SU-DHL-6 (cell line): ENCODE measurements around the gene WNT11.

Source experiments
- CTCF ChIP-seq: fragments of 200-600 bp; sonication (generic); IDR thresholded peaks from one replicate; pipeline ENCODE4 v1.5.1; 2017; ENCODE audit warnings: antibody characterized with exemption, mild to moderate bottlenecking, low read length, moderate library complexity; ENCODE audit not compliant: insufficient read depth, poor library complexity, severe bottlenecking
- EZH2phosphoT487 ChIP-seq: fragments of 200-600 bp; sonication (generic), shearing (Covaris generic); conservative IDR thresholded peaks from 2 replicates; pipeline ENCODE4 v1.6.1; 2018; ENCODE audit warnings: mild to moderate bottlenecking, antibody characterized with exemption, low read length, moderate library complexity, mixed read lengths

- no peak for TF ChIP-seq CTCF
- no peak for TF ChIP-seq EZH2phosphoT487
Observed at GRCh38 chr11:76206077-76206326, 300 bp downstream of the WNT11 start.
